GM23248 (cell line): Measurements from ENCODE around the gene PTPRN2. TPM values are rescaled to one million over a fixed set of nuclear protein-coding genes. Genes with fewer than 3 reads are reported as not detected.

Experiments
- DNase-seq: peaks from one replicate; pipeline ENCODE4 v3.0.0-alpha.2; 2015
- H2AFZ ChIP-seq: fragments of 200-600 bp; sonication (generic); 2 replicates; pipeline ENCODE4 v1.6.1; 2016; ENCODE audit warnings: antibody characterized with exemption
- H3F3A ChIP-seq: fragments of 200-600 bp; sonication (generic); 2 replicates; pipeline ENCODE4 v1.6.1; 2016; ENCODE audit warnings: mild to moderate bottlenecking, antibody characterized with exemption, mixed run types; ENCODE audit not compliant: insufficient read depth
- H3K27ac ChIP-seq: fragments of 200-600 bp; sonication (generic); 2 replicates; pipeline ENCODE4 v1.5.1; 2016; ENCODE audit warnings: mild to moderate bottlenecking
- H3K27me3 ChIP-seq: fragments of 200-600 bp; sonication (generic); replicated peaks from 2 replicates; pipeline ENCODE4 v1.6.1; 2016; ENCODE audit warnings: mild to moderate bottlenecking; ENCODE audit not compliant: insufficient read depth
- H3K36me3 ChIP-seq: fragments of 200-600 bp; sonication (generic); 2 replicates; pipeline ENCODE4 v1.6.1; 2016; ENCODE audit warnings: low read depth, mild to moderate bottlenecking
- H3K4me1 ChIP-seq: fragments of 200-600 bp; sonication (generic); 2 replicates; pipeline ENCODE4 v1.6.1; 2016; ENCODE audit warnings: mild to moderate bottlenecking; ENCODE audit not compliant: insufficient read depth
- H3K4me2 ChIP-seq: fragments of 200-600 bp; sonication (generic); one replicate; pipeline ENCODE4 v1.6.1; 2016; ENCODE audit warnings: mild to moderate bottlenecking; ENCODE audit not compliant: unreplicated experiment
- H3K4me3 ChIP-seq: fragments of 200-600 bp; sonication (generic); 2 replicates; pipeline ENCODE4 v1.5.1; 2016; ENCODE audit warnings: mild to moderate bottlenecking
- H3K79me2 ChIP-seq: fragments of 200-600 bp; sonication (generic); 2 replicates; pipeline ENCODE4 v1.6.1; 2016; ENCODE audit warnings: mild to moderate bottlenecking; ENCODE audit not compliant: insufficient read depth
- H3K9ac ChIP-seq: fragments of 200-600 bp; sonication (generic); 2 replicates; pipeline ENCODE4 v1.6.1; 2016; ENCODE audit warnings: mild to moderate bottlenecking
- H3K9me2 ChIP-seq: fragments of 200-600 bp; sonication (generic); 2 replicates; pipeline ENCODE4 v1.6.1; 2016; ENCODE audit warnings: mixed run types, mild to moderate bottlenecking, moderate library complexity; ENCODE audit not compliant: insufficient read depth
- H3K9me3 ChIP-seq: fragments of 200-600 bp; sonication (generic); one replicate; pipeline ENCODE4 v1.6.1; 2017; ENCODE audit warnings: low read depth
- H4K20me1 ChIP-seq: fragments of 200-600 bp; sonication (generic); 2 replicates; pipeline ENCODE4 v1.6.0; 2016; ENCODE audit not compliant: insufficient read depth
- EZH2 ChIP-seq: fragments of 200-600 bp; sonication (generic); IDR thresholded peaks from 2 replicates; pipeline ENCODE4 v1.6.1; 2018; ENCODE audit warnings: antibody characterized with exemption, mild to moderate bottlenecking; ENCODE audit not compliant: insufficient read depth, poor library complexity, severe bottlenecking
- EZH2phosphoT487 ChIP-seq: fragments of 200-600 bp; sonication (generic); IDR thresholded peaks from 2 replicates; pipeline ENCODE4 v1.6.1; 2018; ENCODE audit warnings: antibody characterized with exemption, moderate library complexity, mild to moderate bottlenecking, low read depth; ENCODE audit not compliant: insufficient read depth
- WGBS, 2 experiments: methylation state at CpG; one replicate each; pipeline ENCODE4 v1.1.6; 2015 to 2017; ENCODE audit warnings: low lambda C conversion rate in 2 of 2, low coverage in 1 of 2; ENCODE audit errors: missing lambda C conversion rate in 2 of 2; 5-methylcytosine and 5-hydroxymethylcytosine counted together
- in situ Hi-C: fragments of 300-500 bp; cut with MboI; formaldehyde crosslinking; loops from 2 replicates; pipeline ENCODE4 v1.15.0; 2020
- polyA plus RNA-seq: library from polyadenylated mRNA; unstranded; fragments of >200 nt; fragmentation: Nextera tagmentation; extraction: Ambion mirVana; gene quantifications from 2 replicates; pipeline ENCODE4 v1.2.1, GENCODE V29; 2016
- total RNA-seq: library from RNA; depleted of rRNA; stranded (reverse); fragments of >200 nt; shearing (Covaris generic); gene quantifications from 2 replicates; pipeline ENCODE4 v1.2.3, GENCODE V29; 2014

PTPRN2 gene
- total and polyA plus RNA-seq, 2 experiments from 2014 or later: 0.13 TPM; not detected in 1

DNA sequence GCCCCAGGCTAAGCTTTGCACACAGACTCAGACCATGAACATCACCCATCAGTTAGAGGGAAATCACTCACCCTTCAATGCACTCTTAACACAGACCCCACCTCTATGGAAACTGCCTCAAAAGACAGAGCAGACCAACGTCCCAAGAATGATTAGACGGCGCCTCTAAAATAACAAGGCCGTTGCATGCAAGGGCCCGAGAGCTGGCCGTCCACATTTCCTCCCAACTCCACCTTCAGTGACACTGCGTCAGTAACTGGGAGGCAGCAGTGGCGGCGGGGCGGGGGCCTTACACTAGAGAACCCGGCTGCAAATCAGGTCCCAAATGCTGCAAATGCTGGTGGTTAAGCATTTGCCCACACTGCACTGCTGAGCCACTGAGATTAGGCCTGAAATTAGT lies 115.0 kb downstream of the PTPRN2 start:
- H3K4me1 ChIP-seq: no peaks in the 10 kb centered on the region
- TF ChIP-seq EZH2phosphoT487: no peak
- no peak overlapping the region for H3K4me3 ChIP-seq
- H3K4me2 ChIP-seq: no peak overlapping the region
- 26 to 33% methylated on average over 11 of the region's 11 CpGs for WGBS, 2 experiments
- no peaks in the 10 kb centered on the region for H3K79me2 ChIP-seq
- no peak for DNase-seq
- H4K20me1 ChIP-seq: no peaks in the 10 kb centered on the region
- H3K9me2 ChIP-seq: no peaks in the 10 kb centered on the region
- H3K27me3 ChIP-seq: no peaks in the 10 kb centered on the region
- H2AFZ ChIP-seq: no peak overlapping the region
- H3K9ac ChIP-seq: no peak overlapping the region
- no peaks in the 10 kb centered on the region for H3F3A ChIP-seq
- no peaks in the 10 kb centered on the region for H3K36me3 ChIP-seq
- no peaks in the 10 kb centered on the region for H3K9me3 ChIP-seq
- in situ Hi-C loops: no loop called here
- H3K27ac ChIP-seq: no peak overlapping the region

DNA sequence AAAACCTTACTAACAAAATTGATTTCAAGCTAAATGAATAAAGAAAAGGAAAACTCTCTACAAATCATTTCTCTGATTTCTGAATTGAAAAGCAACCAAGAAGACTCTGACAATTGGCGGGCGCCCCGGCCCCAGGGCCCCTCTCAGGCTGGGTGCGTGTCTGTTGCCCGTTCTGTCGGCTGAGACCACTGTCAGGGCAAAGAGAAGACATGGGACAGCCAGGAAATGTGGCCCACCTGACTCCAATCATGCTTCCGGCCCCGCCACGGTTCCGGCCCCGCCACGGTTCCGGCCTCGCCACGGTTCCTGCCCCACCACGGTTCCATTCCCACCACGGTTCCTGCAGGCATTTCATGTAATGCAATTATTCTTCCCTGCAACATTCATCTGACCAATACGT lies 115.9 kb downstream of the PTPRN2 start:
- DNase-seq: no peak
- H4K20me1 ChIP-seq: no peaks in the 10 kb centered on the region
- 59 to 67% methylated on average over 18 of the region's 18 CpGs for WGBS, 2 experiments

DNA sequence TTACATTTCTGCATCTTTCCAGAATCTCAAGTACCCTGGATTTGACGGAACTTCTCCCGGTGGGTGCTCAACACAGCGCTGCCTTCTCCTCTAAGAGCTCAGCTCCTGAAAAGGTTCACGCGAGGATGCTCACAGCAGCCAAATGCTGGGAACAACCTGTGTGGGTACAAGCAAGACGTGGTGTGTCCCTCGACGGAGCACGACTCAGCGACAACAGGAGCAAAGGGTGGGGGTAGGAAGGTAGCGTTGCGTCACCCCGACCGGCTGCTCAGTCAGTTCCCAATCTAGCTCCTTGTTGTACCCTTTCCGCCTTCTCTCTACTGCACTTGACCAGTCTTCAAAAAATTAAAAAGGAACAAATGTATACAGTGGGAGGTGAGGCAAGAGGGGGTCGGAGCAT lies 117.3 kb downstream of the PTPRN2 start:
- no peak overlapping the region for H3K4me2 ChIP-seq
- no peak for DNase-seq
- no peaks in the 10 kb centered on the region for H4K20me1 ChIP-seq
- TF ChIP-seq EZH2phosphoT487 (no peak), EZH2 (no peak)
- no peaks in the 10 kb centered on the region for H3K36me3 ChIP-seq
- H3K9me3 ChIP-seq: no peaks in the 10 kb centered on the region
- WGBS, 2 experiments: 52 to 55% methylated on average over 16 of the region's 16 CpGs
- no peaks in the 10 kb centered on the region for H3F3A ChIP-seq
- no peak overlapping the region for H3K9ac ChIP-seq
- no peaks in the 10 kb centered on the region for H3K79me2 ChIP-seq
- no peak overlapping the region for H3K4me3 ChIP-seq
- no peak overlapping the region for H3K27ac ChIP-seq
- no peaks in the 10 kb centered on the region for H3K9me2 ChIP-seq
- in situ Hi-C loops: no loop called here
- H3K27me3 ChIP-seq: no peaks in the 10 kb centered on the region
- H3K4me1 ChIP-seq: no peaks in the 10 kb centered on the region
- no peak overlapping the region for H2AFZ ChIP-seq

More for the DNA sequence above, 115.9 kb downstream of the PTPRN2 start:
- Histone ChIP-seq H3K27me3 (no peaks in the 10 kb centered on the region), H3K4me3 (no peak overlapping the region), H3K4me2 (no peak overlapping the region), H3K27ac (no peak overlapping the region), H2AFZ (no peak overlapping the region), H3K4me1 (no peaks in the 10 kb centered on the region), H3K9ac (no peak overlapping the region), H3K36me3 (no peaks in the 10 kb centered on the region), H3F3A (no peaks in the 10 kb centered on the region), H3K9me2 (no peaks in the 10 kb centered on the region), H3K79me2 (no peaks in the 10 kb centered on the region), H3K9me3 (no peaks in the 10 kb centered on the region)
- TF ChIP-seq EZH2 (no peak), EZH2phosphoT487 (no peak)
- in situ Hi-C loops: no loop called here

DNA sequence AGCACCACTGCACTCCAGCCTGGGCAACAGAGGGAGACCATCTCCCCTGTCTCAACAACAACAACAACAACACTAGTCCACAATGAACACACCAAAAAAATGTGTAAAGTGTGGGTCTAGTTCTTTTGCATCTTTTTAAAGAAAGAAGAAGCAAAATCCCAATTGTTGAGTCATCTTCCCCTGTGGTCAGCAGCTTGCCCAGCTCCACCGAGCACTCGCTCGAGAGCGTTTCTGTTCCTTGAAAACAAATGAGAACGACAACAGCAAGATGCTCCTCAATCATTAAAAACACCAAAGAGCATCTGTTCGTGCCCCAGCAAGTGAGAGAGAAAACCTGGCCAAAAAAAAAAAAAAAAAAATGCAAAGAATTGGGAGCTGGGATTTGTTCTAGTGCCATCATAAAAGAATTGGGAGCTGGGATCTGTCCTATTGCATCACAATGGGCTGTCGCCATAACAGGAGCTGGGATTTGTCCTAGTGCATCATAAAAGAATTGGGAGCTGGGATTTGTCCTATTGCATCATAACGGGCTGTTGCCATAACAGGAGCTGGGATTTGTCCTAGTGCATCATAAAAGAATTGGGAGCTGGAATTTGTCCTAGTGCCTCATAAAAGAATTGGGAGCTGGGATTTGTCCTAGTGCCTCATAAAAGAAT lies 118.1 kb downstream of the PTPRN2 start:
- TF ChIP-seq EZH2: no peak
- TF ChIP-seq EZH2phosphoT487: no peak
- Histone ChIP-seq H3K36me3 (no peaks in the 10 kb centered on the region), H2AFZ (no peak overlapping the region), H3K4me3 (no peak overlapping the region), H3K9me3 (no peaks in the 10 kb centered on the region), H3K27me3 (no peaks in the 10 kb centered on the region), H3K4me2 (no peak overlapping the region), H3K9ac (no peak overlapping the region), H3K79me2 (no peaks in the 10 kb centered on the region), H4K20me1 (no peaks in the 10 kb centered on the region), H3K9me2 (no peaks in the 10 kb centered on the region), H3K27ac (no peak overlapping the region), H3K4me1 (no peaks in the 10 kb centered on the region), H3F3A (no peaks in the 10 kb centered on the region)
- in situ Hi-C loops: no loop called here
- WGBS, 2 experiments: 19 to 29% methylated on average over 8 of the region's 8 CpGs
- DNase-seq: no peak
